Keratinocyte (primary cell): ENCODE data around the gene FTSJ1. TPM values are rescaled to one million over a fixed set of nuclear protein-coding genes. Genes with fewer than 3 reads are reported as not detected.
A peak's percentile ranks its signal among the peaks of the same experiment; 100 is the strongest.

Source experiments
- DNase-seq: peaks from one replicate; pipeline ENCODE4 v3.0.0-alpha.2; 2011; ENCODE audit warnings: low read depth, missing footprints, low spot score
- FAIRE-seq: peaks from 2 replicates; lab custom pipeline; 2011; peaks lifted over from hg19 to GRCh38; lab: Jason Lieb, UNC
- H2AFZ ChIP-seq: 2 replicates; pipeline ENCODE4 v1.6.0; 2012; ENCODE audit warnings: low read length, control low read depth, inconsistent platforms; ENCODE audit not compliant: control insufficient read depth
- H3K27ac ChIP-seq: 2 replicates; pipeline ENCODE4 v1.5.1; 2011; ENCODE audit warnings: low read length; ENCODE audit not compliant: control insufficient read depth, insufficient read depth
- H3K27me3 ChIP-seq: 3 replicates; pipeline ENCODE4 v1.6.0; 2011; ENCODE audit warnings: low read length; ENCODE audit not compliant: control insufficient read depth, insufficient read depth; ENCODE audit errors: extremely low read depth
- H3K36me3 ChIP-seq, 2 experiments: 2 replicates in 1 of 2; 3 replicates in 1 of 2; pipeline ENCODE4 v1.5.1; 2011; ENCODE audit warnings: low read length in 2 of 2, mild to moderate bottlenecking in 1 of 2; ENCODE audit not compliant: control insufficient read depth in 2 of 2, insufficient read depth in 2 of 2; ENCODE audit errors: extremely low read depth in 1 of 2
- H3K4me1 ChIP-seq: 3 replicates; pipeline ENCODE4 v1.5.1; 2011; ENCODE audit warnings: low read length; ENCODE audit not compliant: control insufficient read depth, insufficient read depth; ENCODE audit errors: extremely low read depth
- H3K4me2 ChIP-seq: 3 replicates; pipeline ENCODE4 v1.6.0; 2011; ENCODE audit warnings: low read depth, low read length; ENCODE audit not compliant: control insufficient read depth, insufficient read depth; ENCODE audit errors: extremely low read depth
- H3K4me3 ChIP-seq, 3 experiments: fragments of 200-600 bp in 1 of 3; sonication (generic) in 1 of 3; 2 replicates in 2 of 3; 3 replicates in 1 of 3; pipeline ENCODE4 v1.5.1; 2011 to 2016; ENCODE audit warnings: low read length in 3 of 3, mild to moderate bottlenecking in 3 of 3, control low read depth in 2 of 3, inconsistent platforms in 1 of 3, low read depth in 1 of 3, mixed read lengths in 1 of 3, mixed run types in 1 of 3, moderate library complexity in 1 of 3; ENCODE audit not compliant: control insufficient read depth in 2 of 3, insufficient read depth in 2 of 3; ENCODE audit errors: extremely low read depth in 1 of 3
- H3K79me2 ChIP-seq: 2 replicates; pipeline ENCODE4 v1.6.0; 2012; ENCODE audit warnings: low read length; ENCODE audit not compliant: control insufficient read depth, insufficient read depth
- H3K9ac ChIP-seq: 3 replicates; pipeline ENCODE4 v1.6.0; 2011; ENCODE audit warnings: low read length; ENCODE audit not compliant: control insufficient read depth, insufficient read depth; ENCODE audit errors: extremely low read depth
- H3K9me1 ChIP-seq: 3 replicates; pipeline ENCODE4 v1.6.0; 2011; ENCODE audit warnings: low read length; ENCODE audit not compliant: control insufficient read depth, insufficient read depth; ENCODE audit errors: extremely low read depth
- H3K9me3 ChIP-seq: 2 replicates; pipeline ENCODE4 v1.5.1; 2012; ENCODE audit warnings: low read depth, low read length; ENCODE audit not compliant: control insufficient read depth
- H4K20me1 ChIP-seq: 3 replicates; pipeline ENCODE4 v1.6.0; 2011; ENCODE audit warnings: low read length; ENCODE audit not compliant: control insufficient read depth, insufficient read depth; ENCODE audit errors: extremely low read depth
- CTCF ChIP-seq, 3 experiments: IDR thresholded peaks in 1 of 3; conservative IDR thresholded peaks in 1 of 3; optimal IDR thresholded peaks in 1 of 3; 2 replicates in 2 of 3; 3 replicates in 1 of 3; pipeline versions ENCODE3 to v1.5.1; 2011; ENCODE audit warnings: low read length in 3 of 3, mild to moderate bottlenecking in 3 of 3, moderate library complexity in 2 of 3, control low read depth in 1 of 3, inconsistent platforms in 1 of 3; ENCODE audit not compliant: insufficient read depth in 2 of 3; ENCODE audit errors: extremely low read depth in 1 of 3
- EZH2 ChIP-seq: IDR thresholded peaks from one replicate; pipeline ENCODE4 v1.6.1; 2012; ENCODE audit warnings: inconsistent platforms, mild to moderate bottlenecking, low read length, moderate library complexity
- dilution Hi-C: fragments of 300-500 bp; cut with MboI; formaldehyde crosslinking; loops from one replicate; pipeline ENCODE4 v1.7.0; 2020; ENCODE audit warnings: low sequenced_read_pairs; ENCODE audit not compliant: extremely low pct_ligation_motif_present
- polyA plus RNA-seq, 5 experiments: library from polyadenylated mRNA; depleted of rRNA in 3 of 5; stranded (reverse) in 3 of 5; stranded (forward) in 1 of 5; unstranded in 1 of 5; fragments of >200 nt; gene quantifications; 1 replicate in 1 of 5; 2 replicates in 3 of 5; 3 replicates in 1 of 5; pipeline versions ENCODE4 v1.2.1 to v1.2.3, GENCODE V29; 2011 to 2012; ENCODE audit warnings: missing spikeins in 2 of 5, low read depth in 1 of 5, low replicate concordance in 1 of 5

Gene FTSJ1
- polyA plus RNA-seq, 1 donor (not counting 4 experiments of a cell fraction or from before 2014, with no cell fraction given): 60.6 TPM

GRCh38 chrX:48460606-48461005, 15.4 kb upstream of the FTSJ1 start:
- Histone ChIP-seq H3K79me2 (peaks cover 13% of the 10 kb centered on the region), H3K9me3 (peaks cover 13% of the 10 kb centered on the region), H3K4me2 (no peak overlapping the region), H3K9ac (no peak overlapping the region), H3K4me3 (no peak overlapping the region), H3K27me3 (no peaks in the 10 kb centered on the region), H4K20me1 (peaks cover 2% of the 10 kb centered on the region), H3K4me1 (peaks cover 23% of the 10 kb centered on the region), H2AFZ (no peak overlapping the region), H3K27ac (no peak overlapping the region), H3K9me1 (no peaks in the 10 kb centered on the region), H3K36me3 (peaks cover 14 to 33% of the 10 kb centered on the region in 2 experiments)
- FAIRE-seq (no peak), DNase-seq (no peak)
- dilution Hi-C loops: no loop called here
- TF ChIP-seq CTCF (optimal IDR thresholded peaks at IDR 0.05 in 1 of 3, IDR thresholded peaks at IDR 0.05 in 1 of 3, conservative IDR thresholded peaks at IDR 0.05 in 1 of 3; ENCODE audit: extremely low read depth in 1 of 3, insufficient read depth in 2 of 3, low read length in 3 of 3): no peak
- TF ChIP-seq EZH2: no peak

- peak; percentile 79 for FAIRE-seq
- dilution Hi-C loops: no loop called here
Measured at GRCh38 chrX:48461830-48462229, 14.2 kb upstream of the FTSJ1 start.

More at GRCh38 chrX:48461830-48462229, 14.2 kb upstream of the FTSJ1 start:
- H4K20me1 ChIP-seq: peaks cover 2% of the 10 kb centered on the region
- peaks cover 24% of the 10 kb centered on the region for H3K79me2 ChIP-seq
- H3K27ac ChIP-seq: peak overlapping the region; percentile 40
- H3K9ac ChIP-seq: no peak overlapping the region
- H3K36me3 ChIP-seq: peaks cover 14 to 36% of the 10 kb centered on the region in 2 experiments
- peaks cover 13% of the 10 kb centered on the region for H3K9me3 ChIP-seq
- no peak for TF ChIP-seq EZH2
- no peak for TF ChIP-seq CTCF (optimal IDR thresholded peaks at IDR 0.05 in 1 of 3, IDR thresholded peaks at IDR 0.05 in 1 of 3, conservative IDR thresholded peaks at IDR 0.05 in 1 of 3; ENCODE audit: extremely low read depth in 1 of 3, insufficient read depth in 2 of 3, low read length in 3 of 3)
- no peak overlapping the region for H3K4me3 ChIP-seq
- no peak for DNase-seq
- no peak overlapping the region for H2AFZ ChIP-seq
- H3K9me1 ChIP-seq: no peaks in the 10 kb centered on the region
- peaks cover 26% of the 10 kb centered on the region for H3K4me1 ChIP-seq
- H3K27me3 ChIP-seq: no peaks in the 10 kb centered on the region
- H3K4me2 ChIP-seq: no peak overlapping the region
